ENCODE results near the gene CLIC3. TPM values are rescaled to one million over a fixed set of nuclear protein-coding genes. Genes with fewer than 3 reads are reported as not detected.

The CLIC3 gene, protein sequence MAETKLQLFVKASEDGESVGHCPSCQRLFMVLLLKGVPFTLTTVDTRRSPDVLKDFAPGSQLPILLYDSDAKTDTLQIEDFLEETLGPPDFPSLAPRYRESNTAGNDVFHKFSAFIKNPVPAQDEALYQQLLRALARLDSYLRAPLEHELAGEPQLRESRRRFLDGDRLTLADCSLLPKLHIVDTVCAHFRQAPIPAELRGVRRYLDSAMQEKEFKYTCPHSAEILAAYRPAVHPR
- 0.29 TPM for polyA plus RNA-seq (2013, experiment 1 of 2)
- polyA plus RNA-seq (2013, experiment 2 of 2), result 0.51 TPM

GRCh38 chr9:136996361-136997292 lies at the start of gene CLIC3:
CLIC3 (minus strand) TSS chr9:136996568; CDS start chr9:136996543, 25 bp downstream.
- Histone ChIP-seq H3K4me1 (ENCODE audit: control insufficient read depth, insufficient read depth, low read length, poor library complexity, severe bottlenecking) (peaks cover 22% of the 10 kb centered on the region), H3K9me3 (ENCODE audit: control insufficient read depth, low read length) (no peaks in the 10 kb centered on the region), H3K4me3 (ENCODE audit: extremely low read depth, insufficient read depth, low read length, poor library complexity, severe bottlenecking) (no peak within 1 kb of the TSS), H3K27ac (ENCODE audit: low read depth, low read length, severe bottlenecking) (peak within 1 kb of the TSS; percentile 5), H3K36me3 (ENCODE audit: control insufficient read depth, insufficient read depth, low read length) (peaks cover 12% of the 10 kb centered on the region)
- 54 to 57% methylated on average over 22 to 24 of the region's 35 CpGs for WGBS, 2 experiments (ENCODE audit: insufficient coverage in 2 of 2)

DNA sequence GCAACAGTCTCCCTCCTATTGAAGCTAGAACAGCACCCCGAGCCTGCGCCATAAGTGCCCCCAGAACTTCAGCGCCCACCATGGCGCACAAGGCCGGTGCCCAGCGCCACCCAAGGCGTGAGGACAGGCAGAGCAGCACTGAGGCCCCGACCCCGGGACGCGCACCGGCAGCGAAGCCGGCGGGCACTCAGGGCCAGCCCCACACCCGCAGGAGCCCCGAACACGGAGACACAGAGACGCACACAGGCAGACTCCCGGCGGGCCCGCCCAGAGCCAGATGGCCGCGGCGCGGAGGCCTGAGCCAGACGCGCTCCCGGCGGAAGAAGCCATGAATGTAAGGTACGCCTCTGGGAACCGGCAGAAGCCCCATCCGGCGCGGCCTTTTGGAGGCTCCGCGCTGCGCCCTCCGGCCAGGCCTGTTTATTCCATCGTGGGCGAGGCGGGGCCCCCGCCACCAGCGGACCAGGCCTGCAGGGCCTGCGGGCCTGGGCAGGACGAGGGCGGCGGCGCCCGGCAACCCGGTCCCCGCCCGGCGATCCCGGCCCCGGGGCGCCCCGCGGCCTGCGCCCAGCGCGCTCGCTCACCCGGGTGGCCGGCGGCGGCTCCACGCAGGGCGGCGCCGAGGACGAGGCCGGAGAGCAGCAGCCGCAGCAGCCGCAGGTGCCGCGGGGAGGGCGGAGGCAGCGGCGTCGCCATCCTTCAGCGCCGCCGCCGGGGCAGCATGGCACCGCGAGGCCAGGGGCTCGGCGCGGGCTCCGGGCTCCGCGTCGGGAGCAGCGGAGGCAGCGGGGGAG lies 49.1 kb upstream of the CLIC3 start:
- WGBS, 2 experiments (ENCODE audit: insufficient coverage in 2 of 2), result 7 to 8% methylated on average over 75 to 77 of the region's 96 CpGs

GRCh38 chr9:137044502-137045177 lies 48.3 kb upstream of the CLIC3 start:
- no peaks in the 10 kb centered on the region for H3K9me3 ChIP-seq (ENCODE audit: control insufficient read depth, low read length)
- H3K4me3 ChIP-seq (ENCODE audit: extremely low read depth, insufficient read depth, low read length, poor library complexity, severe bottlenecking), result peak overlapping the region; percentile 50
- peaks cover 3% of the 10 kb centered on the region for H3K36me3 ChIP-seq (ENCODE audit: control insufficient read depth, insufficient read depth, low read length)
- no peak overlapping the region for H3K27ac ChIP-seq (ENCODE audit: low read depth, low read length, severe bottlenecking)
- whole genome bisulfite sequencing, 2 experiments (ENCODE audit: insufficient coverage in 2 of 2), result 77 to 83% methylated on average over 14 to 18 of the region's 18 CpGs
- H3K4me1 ChIP-seq (ENCODE audit: control insufficient read depth, insufficient read depth, low read length, poor library complexity, severe bottlenecking), result no peaks in the 10 kb centered on the region

More for the DNA sequence above, 49.1 kb upstream of the CLIC3 start:
- no peaks in the 10 kb centered on the region for H3K4me1 ChIP-seq (ENCODE audit: control insufficient read depth, insufficient read depth, low read length, poor library complexity, severe bottlenecking)
- peak overlapping the region; percentile 50 for H3K4me3 ChIP-seq (ENCODE audit: extremely low read depth, insufficient read depth, low read length, poor library complexity, severe bottlenecking)
- H3K9me3 ChIP-seq (ENCODE audit: control insufficient read depth, low read length), result no peaks in the 10 kb centered on the region
- H3K27ac ChIP-seq (ENCODE audit: low read depth, low read length, severe bottlenecking), result no peak overlapping the region
- no peaks in the 10 kb centered on the region for H3K36me3 ChIP-seq (ENCODE audit: control insufficient read depth, insufficient read depth, low read length)

DNA sequence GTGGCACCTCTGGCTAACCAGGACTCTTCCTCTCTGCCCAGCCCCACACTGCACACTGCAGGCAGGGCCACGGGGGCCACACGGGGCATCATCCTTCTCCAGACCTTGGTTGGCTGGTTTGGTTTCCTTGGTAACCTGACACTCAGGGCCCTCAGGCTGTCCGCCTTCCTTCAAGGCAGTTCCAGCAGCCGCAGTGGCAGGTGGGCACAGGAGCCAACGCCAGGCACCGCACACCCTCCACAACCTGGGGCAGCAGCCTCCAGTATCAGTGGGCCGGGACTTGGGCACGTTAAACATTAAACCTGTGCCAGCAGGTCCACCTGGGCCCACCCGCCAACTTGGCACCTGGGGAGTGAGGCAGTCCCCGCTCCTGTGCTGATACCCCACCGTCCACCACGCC lies 47.7 kb upstream of the CLIC3 start:
- H3K9me3 ChIP-seq (ENCODE audit: control insufficient read depth, low read length), result no peaks in the 10 kb centered on the region
- 76 to 85% methylated on average over 8 to 12 of the region's 12 CpGs for WGBS, 2 experiments (ENCODE audit: insufficient coverage in 2 of 2)
- no peaks in the 10 kb centered on the region for H3K4me1 ChIP-seq (ENCODE audit: control insufficient read depth, insufficient read depth, low read length, poor library complexity, severe bottlenecking)
- peaks cover 9% of the 10 kb centered on the region for H3K36me3 ChIP-seq (ENCODE audit: control insufficient read depth, insufficient read depth, low read length)
- H3K4me3 ChIP-seq (ENCODE audit: extremely low read depth, insufficient read depth, low read length, poor library complexity, severe bottlenecking), result no peak overlapping the region
- H3K27ac ChIP-seq (ENCODE audit: low read depth, low read length, severe bottlenecking), result no peak overlapping the region

DNA sequence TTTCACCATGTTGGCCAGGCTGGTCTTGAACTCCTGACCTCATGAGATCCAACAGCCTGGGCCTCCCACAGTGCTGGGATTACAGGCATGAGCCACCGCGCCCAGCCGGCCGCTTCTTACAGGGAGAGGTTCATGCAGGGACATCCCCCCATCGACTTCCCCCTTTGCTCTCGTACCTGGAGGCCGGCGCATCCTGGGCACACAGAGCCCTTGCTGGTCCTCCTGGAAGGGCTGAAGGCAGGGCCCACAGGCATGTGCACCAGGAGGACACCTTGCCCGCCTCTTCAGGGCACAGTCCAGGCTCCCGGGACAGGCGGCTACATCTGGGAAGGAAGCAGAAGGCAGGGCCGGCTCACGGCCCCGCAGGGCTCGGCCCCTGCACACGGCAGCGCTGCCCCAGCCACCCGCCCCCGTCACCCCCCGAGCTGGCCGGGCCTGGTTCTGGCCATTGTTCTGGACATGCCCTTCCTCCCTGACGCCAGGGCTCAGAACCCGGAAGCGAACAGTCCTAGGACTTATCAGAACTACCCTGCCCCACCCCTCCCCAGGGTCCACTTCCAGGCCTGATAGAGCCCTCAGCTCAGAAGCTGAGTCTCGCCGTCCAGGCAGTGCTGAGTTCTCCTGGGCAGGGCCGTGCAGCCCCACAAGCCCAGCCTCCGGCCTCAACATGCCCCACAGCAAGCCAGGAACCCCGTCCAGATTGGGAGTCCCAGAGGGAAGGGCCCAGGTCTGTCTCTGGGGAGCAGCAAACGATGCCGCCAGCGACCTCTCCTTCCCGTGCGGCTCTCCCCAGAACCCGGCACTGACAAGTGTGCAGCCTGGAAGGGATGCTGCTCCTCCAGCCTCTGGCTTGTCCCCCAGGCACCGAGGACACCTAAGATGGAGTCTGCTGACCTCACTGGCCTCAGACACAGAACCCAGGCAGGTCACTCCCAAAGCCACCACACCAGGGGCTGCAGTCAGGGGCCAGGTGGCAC lies 46.7 kb upstream of the CLIC3 start:
- no peak overlapping the region for H3K27ac ChIP-seq (ENCODE audit: low read depth, low read length, severe bottlenecking)
- no peaks in the 10 kb centered on the region for H3K9me3 ChIP-seq (ENCODE audit: control insufficient read depth, low read length)
- no peaks in the 10 kb centered on the region for H3K4me1 ChIP-seq (ENCODE audit: control insufficient read depth, insufficient read depth, low read length, poor library complexity, severe bottlenecking)
- H3K36me3 ChIP-seq (ENCODE audit: control insufficient read depth, insufficient read depth, low read length), result peaks cover 14% of the 10 kb centered on the region
- H3K4me3 ChIP-seq (ENCODE audit: extremely low read depth, insufficient read depth, low read length, poor library complexity, severe bottlenecking), result no peak overlapping the region
- WGBS, 2 experiments (ENCODE audit: insufficient coverage in 2 of 2), result 89 to 95% methylated on average over 30 to 32 of the region's 36 CpGs

DNA sequence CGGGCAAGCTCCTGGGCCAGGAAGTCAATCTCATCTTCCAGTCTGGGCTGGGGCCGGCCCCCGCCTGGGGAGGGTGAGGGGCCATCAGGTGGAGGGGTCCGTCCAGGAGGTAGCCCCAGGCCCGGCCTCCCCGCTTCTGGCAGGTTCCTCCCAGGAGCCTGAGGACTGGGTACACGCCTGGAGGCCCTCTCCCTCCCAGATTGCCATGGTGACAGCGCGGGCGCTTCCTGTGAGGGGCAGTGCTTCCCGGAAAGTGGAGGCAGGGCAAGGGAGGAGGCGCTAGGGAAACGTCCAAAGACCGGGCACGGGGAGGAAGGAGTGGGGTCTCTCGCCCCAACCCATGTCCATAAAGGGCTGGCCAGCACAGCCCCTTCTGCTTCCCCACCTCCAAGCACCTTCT lies 44.8 kb upstream of the CLIC3 start:
- no peak overlapping the region for H3K27ac ChIP-seq (ENCODE audit: low read depth, low read length, severe bottlenecking)
- H3K36me3 ChIP-seq (ENCODE audit: control insufficient read depth, insufficient read depth, low read length), result peaks cover 14% of the 10 kb centered on the region
- no peaks in the 10 kb centered on the region for H3K4me1 ChIP-seq (ENCODE audit: control insufficient read depth, insufficient read depth, low read length, poor library complexity, severe bottlenecking)
- 72 to 82% methylated on average over 4 to 13 of the region's 16 CpGs for WGBS, 2 experiments (ENCODE audit: insufficient coverage in 2 of 2)
- H3K4me3 ChIP-seq (ENCODE audit: extremely low read depth, insufficient read depth, low read length, poor library complexity, severe bottlenecking), result no peak overlapping the region
- no peaks in the 10 kb centered on the region for H3K9me3 ChIP-seq (ENCODE audit: control insufficient read depth, low read length)

DNA sequence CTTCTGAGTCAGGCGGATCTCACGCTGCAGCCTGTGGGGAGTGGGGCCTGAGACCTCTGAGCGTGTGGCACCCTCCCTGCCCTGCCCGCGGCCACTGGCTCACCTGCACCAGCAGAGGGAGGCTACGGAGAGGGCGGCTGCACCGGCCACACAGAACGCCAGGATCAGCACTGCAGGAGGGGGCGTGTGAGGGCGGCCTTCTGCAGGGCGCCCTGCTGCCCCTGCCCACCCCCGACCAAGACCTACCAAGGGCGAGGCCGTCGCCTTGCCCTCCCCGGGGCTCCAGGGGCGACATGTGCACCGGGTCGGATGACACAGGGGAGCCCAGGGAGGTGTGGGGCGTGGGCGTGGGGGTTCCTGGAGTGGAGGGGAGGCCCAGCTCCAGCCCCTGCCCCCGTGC lies 44.2 kb upstream of the CLIC3 start:
- H3K9me3 ChIP-seq (ENCODE audit: control insufficient read depth, low read length), result no peaks in the 10 kb centered on the region
- 87 to 94% methylated on average over 12 to 23 of the region's 23 CpGs for WGBS, 2 experiments (ENCODE audit: insufficient coverage in 2 of 2)
- H3K4me1 ChIP-seq (ENCODE audit: control insufficient read depth, insufficient read depth, low read length, poor library complexity, severe bottlenecking), result no peaks in the 10 kb centered on the region
- H3K27ac ChIP-seq (ENCODE audit: low read depth, low read length, severe bottlenecking), result no peak overlapping the region
- H3K4me3 ChIP-seq (ENCODE audit: extremely low read depth, insufficient read depth, low read length, poor library complexity, severe bottlenecking), result no peak overlapping the region
- H3K36me3 ChIP-seq (ENCODE audit: control insufficient read depth, insufficient read depth, low read length), result peaks cover 14% of the 10 kb centered on the region

DNA sequence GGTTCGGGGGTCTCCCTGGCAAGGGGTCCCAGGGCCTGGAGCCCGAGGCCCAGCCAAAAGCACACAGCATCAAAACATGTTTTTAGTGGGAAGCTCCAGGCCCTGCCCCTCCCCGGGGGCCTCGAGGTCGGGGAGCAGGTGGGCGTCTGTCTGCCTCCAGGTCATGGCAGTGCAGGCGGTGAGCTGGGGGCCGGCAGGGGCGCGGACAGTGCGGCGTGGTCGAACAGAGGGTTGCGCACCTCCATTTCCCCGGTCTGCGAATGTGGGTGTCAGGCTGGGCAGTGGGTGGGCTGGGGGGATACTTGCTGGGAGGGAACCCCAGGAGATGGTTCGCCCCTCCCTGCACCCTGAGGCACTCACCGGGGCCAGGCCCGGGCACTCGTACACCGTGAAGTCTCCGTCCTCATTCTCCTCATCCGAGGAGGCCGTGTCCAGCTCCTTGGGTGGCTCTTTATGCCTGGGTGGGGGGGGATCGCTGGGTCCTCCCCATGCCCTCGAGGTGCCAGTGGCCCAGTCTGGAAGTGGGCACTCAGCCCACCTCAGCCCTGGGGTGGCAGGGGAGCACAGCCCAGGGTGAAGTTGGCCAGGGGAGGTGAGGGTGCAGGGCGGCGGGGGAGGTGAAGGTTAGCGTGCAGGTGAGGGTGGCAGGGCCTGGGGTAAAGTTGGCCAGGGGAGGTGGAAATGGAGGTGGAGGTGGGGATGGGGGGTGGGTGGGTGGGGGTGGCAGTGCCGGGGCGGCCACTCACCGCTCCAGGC lies 43.4 kb upstream of the CLIC3 start:
- Histone ChIP-seq H3K4me3 (ENCODE audit: extremely low read depth, insufficient read depth, low read length, poor library complexity, severe bottlenecking) (no peak overlapping the region), H3K9me3 (ENCODE audit: control insufficient read depth, low read length) (no peaks in the 10 kb centered on the region), H3K36me3 (ENCODE audit: control insufficient read depth, insufficient read depth, low read length) (peaks cover 14% of the 10 kb centered on the region), H3K27ac (ENCODE audit: low read depth, low read length, severe bottlenecking) (no peak overlapping the region), H3K4me1 (ENCODE audit: control insufficient read depth, insufficient read depth, low read length, poor library complexity, severe bottlenecking) (no peaks in the 10 kb centered on the region)
- 98% methylated on average over 14 to 22 of the region's 32 CpGs for WGBS, 2 experiments (ENCODE audit: insufficient coverage in 2 of 2)

- no peak overlapping the region for H3K4me3 ChIP-seq (ENCODE audit: extremely low read depth, insufficient read depth, low read length, poor library complexity, severe bottlenecking)
- peaks cover 14% of the 10 kb centered on the region for H3K36me3 ChIP-seq (ENCODE audit: control insufficient read depth, insufficient read depth, low read length)
- H3K9me3 ChIP-seq (ENCODE audit: control insufficient read depth, low read length), result no peaks in the 10 kb centered on the region
- WGBS, 2 experiments (ENCODE audit: insufficient coverage in 2 of 2), result 96 to 97% methylated on average over 4 to 5 of the region's 9 CpGs
- no peak overlapping the region for H3K27ac ChIP-seq (ENCODE audit: low read depth, low read length, severe bottlenecking)
- H3K4me1 ChIP-seq (ENCODE audit: control insufficient read depth, insufficient read depth, low read length, poor library complexity, severe bottlenecking), result no peaks in the 10 kb centered on the region
Measured at GRCh38 chr9:137038916-137039315, 42.5 kb upstream of the CLIC3 start.
